Uterus (tissue), 4 donors: ENCODE measurements around the gene PPIP5K2. TPM values are rescaled to one million over a fixed set of nuclear protein-coding genes. Genes with fewer than 3 reads are reported as not detected.

Experiments used
- DNase-seq, 2 donors: peaks; one replicate each; pipeline ENCODE4 v3.0.0-alpha.2; 2019 to 2020
- H3K27ac ChIP-seq, 2 donors: fragments of 200-600 bp; sonication (generic); 1 replicate in 1 of 2; 2 replicates in 1 of 2; pipeline ENCODE4 v1.5.1; 2016 to 2018
- H3K27me3 ChIP-seq, 2 donors: fragments of 200-600 bp; sonication (generic); one replicate each; pipeline ENCODE4 v1.5.1; 2018 to 2019; ENCODE audit warnings: control low read depth in 1 of 2
- H3K36me3 ChIP-seq, 2 donors: fragments of 200-600 bp; sonication (generic); one replicate each; pipeline ENCODE4 v1.5.1; 2019; ENCODE audit warnings: control low read depth in 1 of 2
- H3K4me1 ChIP-seq, 2 donors: fragments of 200-600 bp; sonication (generic); one replicate each; pipeline ENCODE4 v1.5.1; 2018 to 2019; ENCODE audit warnings: control low read depth in 1 of 2
- H3K4me3 ChIP-seq, 2 donors: fragments of 200-600 bp; sonication (generic); 1 replicate in 1 of 2; 2 replicates in 1 of 2; pipeline ENCODE4 v1.5.1; 2018 to 2019; ENCODE audit warnings: mild to moderate bottlenecking in 1 of 2
- H3K9me3 ChIP-seq, 2 donors: fragments of 200-600 bp; sonication (generic); one replicate each; pipeline ENCODE4 v1.5.1; 2019; ENCODE audit warnings: control low read depth in 1 of 2
- CTCF ChIP-seq, 4 experiments: fragments of 200-600 bp in 2 of 4; fragments of 450-650 bp in 2 of 4; sonication (generic) in 2 of 4; IDR thresholded peaks; one replicate each; pipeline ENCODE4 v1.5.1; 2016 to 2019; ENCODE audit warnings: antibody characterized with exemption in 4 of 4, mild to moderate bottlenecking in 2 of 4, moderate library complexity in 1 of 4
- POLR2A ChIP-seq, 2 donors: fragments of 450-650 bp; IDR thresholded peaks; one replicate each; pipeline ENCODE4 v1.6.1; 2016; ENCODE audit warnings: antibody characterized with exemption in 2 of 2, mild to moderate bottlenecking in 1 of 2, moderate library complexity in 1 of 2
- intact Hi-C: fragments of 100-400 bp; cut with DNase I; formaldehyde crosslinking; loops from one replicate; pipeline ENCODE4 v1.15.1; 2023; ENCODE audit warnings: low total_unique reads
- total RNA-seq, 4 donors: library from RNA; depleted of rRNA in 3 of 4; stranded (reverse); fragments of >200 nt in 3 of 4; gene quantifications; one replicate each; pipeline versions ENCODE4 v1.1.0 to v1.2.4, GENCODE V29; 2014 to 2023
- donor health status: DM: yes; HTN: yes; CAD: no.

Gene PPIP5K2
- total RNA-seq, 4 donors from 2014 or later, result 31.5 to 120 (median 61.8) TPM

GRCh38 chr5:103210952-103211351 lies 90.9 kb downstream of the PPIP5K2 start:
- Histone ChIP-seq H3K27ac (no peak overlapping the region), H3K27me3 (no peaks in the 10 kb centered on the region), H3K4me1 (no peaks in the 10 kb centered on the region), H3K4me3 (no peak overlapping the region), H3K9me3 (no peaks in the 10 kb centered on the region), H3K36me3 (no peaks in the 10 kb centered on the region)
- DNase-seq, result no peak
- TF ChIP-seq CTCF (IDR thresholded peaks at IDR 0.05) (no peak), POLR2A (IDR thresholded peaks at IDR 0.05) (no peak)
- intact Hi-C loops, result no loop called here

- TF ChIP-seq CTCF (IDR thresholded peaks at IDR 0.05) (no peak), POLR2A (IDR thresholded peaks at IDR 0.05) (no peak)
- Histone ChIP-seq H3K4me3 (no peak overlapping the region), H3K4me1 (no peaks in the 10 kb centered on the region), H3K27me3 (no peaks in the 10 kb centered on the region), H3K36me3 (no peaks in the 10 kb centered on the region), H3K27ac (no peak overlapping the region), H3K9me3 (no peaks in the 10 kb centered on the region)
- intact Hi-C loops, result no loop called here
- DNase-seq, result no peak
These were observed 91.8 kb downstream of the PPIP5K2 start for GRCh38 chr5:103211576-103212561.

- no peaks in the 10 kb centered on the region for H3K9me3 ChIP-seq
- no peaks in the 10 kb centered on the region for H3K27me3 ChIP-seq
- H3K27ac ChIP-seq, result no peak overlapping the region
- H3K4me3 ChIP-seq, result no peak overlapping the region
- intact Hi-C loops, result no loop called here
- no peaks in the 10 kb centered on the region for H3K36me3 ChIP-seq
- H3K4me1 ChIP-seq, result no peaks in the 10 kb centered on the region
- no peak for TF ChIP-seq POLR2A (IDR thresholded peaks at IDR 0.05)
- TF ChIP-seq CTCF (IDR thresholded peaks at IDR 0.05), result no peak
- DNase-seq, result no peak
These were observed 96.0 kb downstream of the PPIP5K2 start for GRCh38 chr5:103216137-103216536.

GRCh38 chr5:103216697-103217096 lies 96.6 kb downstream of the PPIP5K2 start:
- H3K36me3 ChIP-seq, result no peaks in the 10 kb centered on the region
- H3K27ac ChIP-seq, result no peak overlapping the region
- H3K9me3 ChIP-seq, result no peaks in the 10 kb centered on the region
- no peaks in the 10 kb centered on the region for H3K27me3 ChIP-seq
- TF ChIP-seq POLR2A (IDR thresholded peaks at IDR 0.05) (no peak), CTCF (IDR thresholded peaks at IDR 0.05) (no peak)
- DNase-seq, result no peak
- intact Hi-C loops, result no loop called here
- H3K4me3 ChIP-seq, result no peak overlapping the region
- H3K4me1 ChIP-seq, result no peaks in the 10 kb centered on the region

- H3K9me3 ChIP-seq, result no peaks in the 10 kb centered on the region
- H3K4me3 ChIP-seq, result no peak overlapping the region
- DNase-seq, result no peak
- intact Hi-C loops, result no loop called here
- H3K4me1 ChIP-seq, result no peaks in the 10 kb centered on the region
- H3K36me3 ChIP-seq, result no peaks in the 10 kb centered on the region
- no peak for TF ChIP-seq CTCF (IDR thresholded peaks at IDR 0.05)
- TF ChIP-seq POLR2A (IDR thresholded peaks at IDR 0.05), result no peak
- no peak overlapping the region for H3K27ac ChIP-seq
- no peaks in the 10 kb centered on the region for H3K27me3 ChIP-seq
These were observed 97.0 kb downstream of the PPIP5K2 start for GRCh38 chr5:103217101-103217500.
